PC-3 (cell line): Measurements from ENCODE around the gene CDKL5. TPM values are rescaled to one million over a fixed set of nuclear protein-coding genes. Genes with fewer than 3 reads are reported as not detected.

Experiments used
- ATAC-seq: fragments of 200-7000 bp; cut with Tn5 transposase; 2 replicates; pipeline ENCODE4 v1.9.1; 2020; ENCODE audit warnings: mild to moderate bottlenecking, moderate library complexity
- BruUV-seq: library from RNA; stranded (reverse); fragments of 400-500 nt; replicated peaks from 2 replicates; lab custom pipeline; 2021; lab: Mats Ljungman, UMichigan
- CTCF ChIA-PET: fragments of 300-600 bp; sonication (Branson Sonifier 250); formaldehyde crosslinking; loops from one replicate; lab custom pipeline; 2022; ENCODE audit warnings: antibody characterized with exemption; lab: Charles Lee
- POLR2A ChIA-PET: fragments of 300-600 bp; sonication (Branson Sonifier 250); formaldehyde crosslinking; loops from one replicate; lab custom pipeline; 2022; ENCODE audit warnings: antibody characterized with exemption; ENCODE audit not compliant: unreplicated experiment; lab: Charles Lee
- DNase-seq: peaks from one replicate; pipeline ENCODE4 v3.0.0-alpha.2; 2015
- H2AFZ ChIP-seq: fragments of 300-600 bp; sonication (generic); 2 replicates; pipeline ENCODE4 v1.6.0; 2016; ENCODE audit warnings: antibody characterized with exemption, low read length
- H3F3A ChIP-seq: fragments of 300-600 bp; sonication (generic); one replicate; pipeline ENCODE4 v1.6.0; 2017; ENCODE audit warnings: antibody characterized with exemption, low read length, control low read depth, mild to moderate bottlenecking; ENCODE audit not compliant: unreplicated experiment
- H3K27ac ChIP-seq: fragments of 300-600 bp; sonication (generic); 2 replicates; pipeline ENCODE4 v1.5.1; 2016; ENCODE audit warnings: mild to moderate bottlenecking, low read length
- H3K27me3 ChIP-seq: fragments of 300-600 bp; sonication (generic); 2 replicates; pipeline ENCODE4 v1.6.1; 2016; ENCODE audit warnings: low read length, mixed read lengths
- H3K36me3 ChIP-seq: fragments of 300-600 bp; sonication (generic); 2 replicates; pipeline ENCODE4 v1.6.1; 2016; ENCODE audit warnings: low read depth, mixed run types, low read length, mixed read lengths
- H3K4me1 ChIP-seq: fragments of 300-600 bp; sonication (generic); 2 replicates; pipeline ENCODE4 v1.5.1; 2016; ENCODE audit warnings: low read length; ENCODE audit not compliant: insufficient read depth
- H3K4me2 ChIP-seq: fragments of 300-600 bp; sonication (generic); 2 replicates; pipeline ENCODE4 v1.6.0; 2016; ENCODE audit warnings: low read length
- H3K4me3 ChIP-seq: fragments of 300-600 bp; sonication (generic); 2 replicates; pipeline ENCODE4 v1.5.1; 2016; ENCODE audit warnings: mild to moderate bottlenecking, low read length, mixed read lengths
- H3K79me2 ChIP-seq: fragments of 300-600 bp; sonication (generic); 2 replicates; pipeline ENCODE4 v1.6.1; 2017; ENCODE audit warnings: low read length, mixed read lengths
- H3K9ac ChIP-seq: fragments of 300-600 bp; sonication (generic); 2 replicates; pipeline ENCODE4 v1.6.0; 2016; ENCODE audit warnings: mild to moderate bottlenecking, low read length
- H3K9me2 ChIP-seq: fragments of 300-600 bp; sonication (generic); replicated peaks from 2 replicates; pipeline ENCODE4 v1.6.1; 2016; ENCODE audit warnings: mixed run types, low read length, mixed read lengths
- H3K9me3 ChIP-seq: fragments of 300-600 bp; sonication (generic); 2 replicates; pipeline ENCODE4 v1.6.1; 2016; ENCODE audit warnings: low read length, mixed read lengths
- H4K20me1 ChIP-seq: fragments of 300-600 bp; sonication (generic); 2 replicates; pipeline ENCODE4 v1.6.1; 2016; ENCODE audit warnings: low read length, mixed read lengths
- CTCF ChIP-seq: fragments of 300-600 bp; sonication (generic); conservative IDR thresholded peaks from 2 replicates; pipeline ENCODE4 v1.5.1; 2017; ENCODE audit warnings: antibody characterized with exemption, low read depth, mild to moderate bottlenecking, low read length
- EZH2 ChIP-seq: fragments of 300-600 bp; sonication (generic); IDR thresholded peaks from one replicate; pipeline ENCODE4 v1.6.1; 2017; ENCODE audit warnings: antibody characterized with exemption, mild to moderate bottlenecking, low read length; ENCODE audit not compliant: unreplicated experiment
- EZH2phosphoT487 ChIP-seq: fragments of 300-600 bp; sonication (generic); IDR thresholded peaks from 2 replicates; pipeline ENCODE4 v1.6.1; 2018; ENCODE audit warnings: mild to moderate bottlenecking, antibody characterized with exemption, low read length, borderline replicate concordance
- intact Hi-C: fragments of 100-400 bp; cut with micrococcal nuclease; formaldehyde crosslinking; loops from 2 replicates; pipeline ENCODE4 v1.9.0; 2023
- total RNA-seq: library from RNA; depleted of rRNA; stranded (reverse); fragments of >200 nt; gene quantifications from 2 replicates; pipeline ENCODE4 v1.2.3, GENCODE V29; 2014

Gene CDKL5
- total RNA-seq, 1 experiment from 2014 or later: 2.9 TPM

- peaks cover 4% of the 10 kb centered on the region; the same call in 1 of the 2 replicates for H3K4me1 ChIP-seq
- ChIA-PET CTCF (no interaction called here), POLR2A (no interaction called here)
- ATAC-seq (no peak), DNase-seq (no peak)
- intact Hi-C loops: no loop called here
- H3K9me2 ChIP-seq: no peaks in the 10 kb centered on the region
- H3K79me2 ChIP-seq: no peaks in the 10 kb centered on the region
- no peak overlapping the region for H3K27ac ChIP-seq
- no peaks in the 10 kb centered on the region for H3K9me3 ChIP-seq
- H3K4me2 ChIP-seq: no peak overlapping the region
- BruUV-seq: no TSS peak
- no peaks in the 10 kb centered on the region for H3K27me3 ChIP-seq
- H3K36me3 ChIP-seq: no peaks in the 10 kb centered on the region
- no peaks in the 10 kb centered on the region for H4K20me1 ChIP-seq
- no peak overlapping the region for H3K4me3 ChIP-seq
- no peak overlapping the region for H3K9ac ChIP-seq
- no peak overlapping the region for H2AFZ ChIP-seq
- H3F3A ChIP-seq: no peaks in the 10 kb centered on the region
- TF ChIP-seq CTCF (no peak), EZH2 (no peak), EZH2phosphoT487 (no peak)
Observed at GRCh38 chrX:18575744-18576143, 150.3 kb downstream of the CDKL5 start.

- Histone ChIP-seq H3K4me1 (peaks cover 4% of the 10 kb centered on the region; the same call in 1 of the 2 replicates), H3K9ac (no peak overlapping the region), H3K9me2 (no peaks in the 10 kb centered on the region), H3F3A (no peaks in the 10 kb centered on the region), H3K27ac (no peak overlapping the region), H3K4me3 (no peak overlapping the region), H4K20me1 (no peaks in the 10 kb centered on the region), H3K4me2 (no peak overlapping the region), H3K27me3 (no peaks in the 10 kb centered on the region), H3K79me2 (no peaks in the 10 kb centered on the region), H3K36me3 (no peaks in the 10 kb centered on the region), H3K9me3 (no peaks in the 10 kb centered on the region), H2AFZ (no peak overlapping the region)
- intact Hi-C loops: no loop called here
- DNase-seq: no peak
- ChIA-PET POLR2A (no interaction called here), CTCF (no interaction called here)
- BruUV-seq: no TSS peak
- no peak for ATAC-seq
- TF ChIP-seq EZH2phosphoT487 (no peak), CTCF (no peak), EZH2 (no peak)
Observed at GRCh38 chrX:18577400-18577799, 152.0 kb downstream of the CDKL5 start.

- CTCF ChIA-PET: no interaction called here
- H3K79me2 ChIP-seq: no peaks in the 10 kb centered on the region
- TF ChIP-seq CTCF (no peak), EZH2phosphoT487 (no peak), EZH2 (no peak)
- no peak overlapping the region for H2AFZ ChIP-seq
- H3K36me3 ChIP-seq: no peaks in the 10 kb centered on the region
- DNase-seq (no peak), ATAC-seq (no peak)
- POLR2A ChIA-PET: no interaction called here
- H3K4me2 ChIP-seq: no peak overlapping the region
- H3K27ac ChIP-seq: no peak overlapping the region
- no peak overlapping the region for H3K9ac ChIP-seq
- no TSS peak for BruUV-seq
- intact Hi-C loops: no loop called here
- no peaks in the 10 kb centered on the region for H4K20me1 ChIP-seq
- peaks cover 4% of the 10 kb centered on the region; the same call in 1 of the 2 replicates for H3K4me1 ChIP-seq
- no peaks in the 10 kb centered on the region for H3K9me2 ChIP-seq
- no peaks in the 10 kb centered on the region for H3K27me3 ChIP-seq
- no peaks in the 10 kb centered on the region for H3F3A ChIP-seq
- H3K9me3 ChIP-seq: no peaks in the 10 kb centered on the region
- no peak overlapping the region for H3K4me3 ChIP-seq
Observed at GRCh38 chrX:18578546-18578945, 153.1 kb downstream of the CDKL5 start.
